Left kidney (tissue), 2 donors: ENCODE results near the gene TBC1D1. TPM values are rescaled to one million over a fixed set of nuclear protein-coding genes. Genes with fewer than 3 reads are reported as not detected.
"Not testable (repeated sequence)": the region's sequence is repeated elsewhere in the genome, so short reads cannot be mapped to it uniquely, and the experiment has no call there.

Experiments used
- DNase-seq: peaks from one replicate; pipeline ENCODE4 v3.0.0-alpha.2; 2013
- polyA plus RNA-seq: library from polyadenylated mRNA; unstranded; fragments of 120-200 nt; gene quantifications from one replicate; pipeline ENCODE4 v1.2.1, GENCODE V29; 2013; ENCODE audit not compliant: insufficient read length

Gene TBC1D1
- polyA plus RNA-seq, 1 donor = 197 TPM

DNA sequence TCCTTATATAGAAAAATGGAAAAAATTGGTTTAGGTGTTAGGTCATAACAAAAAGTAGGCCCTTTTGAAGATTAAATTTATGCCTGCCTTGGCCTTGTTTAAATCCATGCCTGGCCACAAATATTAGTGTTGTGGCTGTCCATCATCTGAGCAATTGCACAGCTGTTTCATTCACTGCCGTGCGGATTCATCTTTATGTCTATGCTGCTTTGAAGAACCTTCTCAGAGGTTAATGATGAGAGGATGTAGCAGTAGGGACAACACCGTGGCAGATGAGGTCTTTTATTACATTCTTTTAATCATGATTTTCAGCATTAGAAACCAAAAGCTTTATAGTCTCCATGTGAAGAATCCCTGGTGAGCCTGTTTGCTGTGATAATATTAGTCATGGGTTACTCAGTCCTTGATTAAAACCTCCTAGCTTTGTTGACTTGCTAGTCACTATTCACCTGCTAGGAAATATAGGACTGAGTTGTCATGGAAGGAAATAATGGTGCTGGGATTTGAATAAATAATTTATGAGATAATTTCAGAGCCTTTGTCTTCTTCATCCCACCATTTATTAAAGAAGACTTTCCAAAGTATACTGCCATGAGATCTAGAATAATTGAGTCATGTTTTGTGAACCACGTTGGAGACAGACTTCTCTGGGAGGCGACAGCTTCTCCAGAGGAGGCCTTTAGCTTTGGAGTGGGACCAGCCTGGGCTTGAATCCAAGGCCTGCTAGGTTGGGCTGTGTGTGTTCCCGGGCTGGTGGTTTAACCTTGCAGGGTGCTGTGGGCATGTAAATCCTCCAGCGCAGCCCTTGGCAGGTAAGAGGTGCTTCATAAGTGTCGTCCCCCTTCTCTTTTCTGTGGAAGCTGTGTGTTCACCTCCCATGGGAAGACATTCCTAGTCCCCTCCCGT lies 122.8 kb downstream of the TBC1D1 start:
- DNase-seq = no peak

DNA sequence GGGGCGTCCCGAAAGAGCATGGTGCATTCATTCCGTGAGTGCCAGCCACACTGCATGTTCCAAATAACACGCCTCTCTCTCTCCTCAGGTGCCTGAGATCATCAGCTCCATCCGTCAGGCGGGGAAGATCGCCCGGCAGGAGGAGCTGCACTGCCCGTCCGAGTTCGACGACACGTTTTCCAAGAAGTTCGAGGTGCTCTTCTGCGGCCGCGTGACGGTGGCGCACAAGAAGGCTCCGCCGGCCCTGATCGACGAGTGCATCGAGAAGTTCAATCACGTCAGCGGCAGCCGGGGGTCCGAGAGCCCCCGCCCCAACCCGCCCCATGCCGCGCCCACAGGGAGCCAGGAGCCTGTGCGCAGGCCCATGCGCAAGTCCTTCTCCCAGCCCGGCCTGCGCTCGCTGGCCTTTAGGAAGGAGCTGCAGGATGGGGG lies 123.6 kb downstream of the TBC1D1 start:
- no peak for DNase-seq

DNA sequence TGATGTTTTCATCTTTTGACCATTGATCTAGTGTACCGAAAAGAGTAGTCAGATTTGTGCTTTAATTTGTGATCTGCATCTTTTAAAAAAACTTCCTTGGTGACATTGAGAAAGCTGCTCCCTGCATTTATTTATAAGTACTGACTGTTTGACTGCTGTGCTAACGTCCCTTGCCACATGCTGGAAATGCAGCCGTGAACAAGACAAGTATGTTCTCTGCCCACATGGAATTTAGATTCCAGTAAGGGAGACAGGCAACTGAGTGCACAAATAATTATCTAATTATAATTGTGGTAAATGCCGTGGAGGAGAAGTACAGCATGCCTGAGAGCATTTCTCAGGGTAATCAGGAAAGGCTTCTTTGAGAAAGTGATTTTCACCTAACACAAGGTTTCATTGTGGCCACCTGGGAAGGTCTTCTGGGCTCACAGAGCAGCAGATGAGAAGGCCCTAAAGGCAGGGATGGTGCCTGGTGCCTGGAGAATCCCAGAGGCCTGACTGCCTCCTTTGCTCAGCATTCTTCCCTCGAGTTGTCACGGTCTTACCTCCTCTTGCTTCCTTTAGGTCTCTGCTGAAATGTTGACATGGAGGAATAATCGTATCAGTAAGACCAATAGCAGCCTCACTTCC lies 125.1 kb downstream of the TBC1D1 start:
- DNase-seq = no peak

DNA sequence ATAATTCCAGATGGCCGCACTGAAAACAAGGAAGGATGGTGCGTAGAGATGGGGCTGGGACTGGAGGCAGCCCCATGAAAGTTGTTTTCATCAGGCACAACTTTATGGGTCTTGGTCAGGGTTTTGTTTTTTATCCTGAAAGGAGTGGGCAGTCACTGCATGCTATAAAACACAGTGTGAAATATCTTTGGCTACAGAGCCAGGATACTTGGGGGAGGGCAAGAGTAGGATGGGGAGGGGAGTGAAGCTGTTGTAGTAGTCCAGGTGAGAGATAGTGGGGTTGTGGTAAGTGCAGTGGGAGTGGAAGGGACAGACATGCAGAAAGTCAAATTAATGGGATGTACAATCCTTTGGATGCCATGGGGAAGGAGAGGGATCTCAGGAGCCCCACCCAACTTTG lies 125.8 kb downstream of the TBC1D1 start:
- no peak for DNase-seq

DNA sequence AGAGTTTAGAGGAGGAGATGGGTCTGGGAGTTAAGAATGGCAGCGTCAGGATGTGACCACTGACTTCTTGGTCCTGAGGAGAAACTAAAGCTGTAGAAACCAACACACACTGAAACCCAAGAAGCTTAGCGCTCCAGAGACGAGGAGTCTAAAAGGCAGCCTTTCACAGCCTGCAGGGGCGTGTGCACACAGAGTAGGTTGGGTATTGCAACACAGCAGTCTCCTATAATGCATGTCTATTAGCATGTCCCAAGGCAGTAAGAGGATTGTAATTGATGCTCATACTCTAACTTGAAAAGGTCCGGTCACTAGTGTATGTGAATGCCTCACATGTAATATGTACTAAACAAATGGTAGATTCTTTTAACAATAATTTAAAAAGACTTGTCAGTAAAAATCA lies 126.7 kb downstream of the TBC1D1 start:
- no peak for DNase-seq

DNA sequence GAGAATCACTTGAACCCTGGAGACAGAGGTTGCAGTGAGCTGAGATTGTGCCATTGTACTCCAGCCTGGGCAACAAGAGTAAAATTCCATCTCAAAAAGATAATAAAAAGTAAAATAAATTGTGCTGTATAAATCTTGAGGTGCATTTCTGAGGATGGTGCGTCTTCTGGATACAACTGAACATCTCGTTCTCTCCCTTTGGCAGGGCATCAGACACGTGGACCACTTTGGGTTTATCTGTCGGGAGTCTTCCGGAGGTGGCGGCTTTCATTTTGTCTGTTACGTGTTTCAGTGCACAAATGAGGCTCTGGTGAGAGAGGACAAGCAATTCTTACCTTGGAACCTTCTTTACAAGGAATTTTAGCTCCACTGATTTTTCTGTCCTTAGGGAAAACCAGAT lies 129.5 kb downstream of the TBC1D1 start:
- no peak for DNase-seq

DNA sequence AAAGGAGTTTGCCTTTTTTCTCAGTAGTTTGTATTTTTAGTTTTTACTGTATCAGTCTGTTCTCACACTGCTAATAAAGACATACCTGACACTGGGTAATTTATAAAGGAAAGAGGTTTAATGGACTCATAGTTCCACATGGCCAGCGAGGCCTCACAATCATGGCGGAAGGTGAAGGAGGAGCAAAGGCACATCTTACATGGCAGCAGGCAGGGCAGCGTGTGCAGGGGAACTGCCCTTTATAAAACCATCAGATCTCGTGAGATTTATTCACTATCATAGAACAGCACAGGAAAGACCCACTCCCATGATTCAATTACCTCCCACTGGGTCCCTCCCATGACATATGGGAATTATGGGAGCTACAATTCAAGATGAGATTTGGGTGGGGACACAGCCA lies 130.1 kb downstream of the TBC1D1 start:
- not testable (repeated sequence) for DNase-seq

DNA sequence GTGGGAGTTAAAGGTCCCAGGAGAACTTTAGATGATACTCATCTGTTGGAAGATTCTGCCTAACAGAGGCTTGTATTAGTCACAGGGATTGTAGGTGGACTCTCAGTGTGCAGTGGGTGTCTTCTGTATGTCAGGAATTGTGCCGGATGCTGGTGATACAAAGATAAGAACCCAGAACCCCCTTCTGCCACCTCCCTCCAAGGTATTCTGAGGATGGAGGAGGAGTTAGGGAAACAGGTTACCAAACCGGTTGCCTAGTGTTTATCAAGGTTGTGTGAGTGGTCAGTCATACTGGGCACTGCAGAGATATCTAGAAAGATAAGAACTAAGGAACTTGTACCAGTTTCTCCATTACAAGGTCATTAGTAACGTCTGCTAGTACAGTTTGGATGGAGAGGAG lies 130.9 kb downstream of the TBC1D1 start:
- no peak for DNase-seq

DNA sequence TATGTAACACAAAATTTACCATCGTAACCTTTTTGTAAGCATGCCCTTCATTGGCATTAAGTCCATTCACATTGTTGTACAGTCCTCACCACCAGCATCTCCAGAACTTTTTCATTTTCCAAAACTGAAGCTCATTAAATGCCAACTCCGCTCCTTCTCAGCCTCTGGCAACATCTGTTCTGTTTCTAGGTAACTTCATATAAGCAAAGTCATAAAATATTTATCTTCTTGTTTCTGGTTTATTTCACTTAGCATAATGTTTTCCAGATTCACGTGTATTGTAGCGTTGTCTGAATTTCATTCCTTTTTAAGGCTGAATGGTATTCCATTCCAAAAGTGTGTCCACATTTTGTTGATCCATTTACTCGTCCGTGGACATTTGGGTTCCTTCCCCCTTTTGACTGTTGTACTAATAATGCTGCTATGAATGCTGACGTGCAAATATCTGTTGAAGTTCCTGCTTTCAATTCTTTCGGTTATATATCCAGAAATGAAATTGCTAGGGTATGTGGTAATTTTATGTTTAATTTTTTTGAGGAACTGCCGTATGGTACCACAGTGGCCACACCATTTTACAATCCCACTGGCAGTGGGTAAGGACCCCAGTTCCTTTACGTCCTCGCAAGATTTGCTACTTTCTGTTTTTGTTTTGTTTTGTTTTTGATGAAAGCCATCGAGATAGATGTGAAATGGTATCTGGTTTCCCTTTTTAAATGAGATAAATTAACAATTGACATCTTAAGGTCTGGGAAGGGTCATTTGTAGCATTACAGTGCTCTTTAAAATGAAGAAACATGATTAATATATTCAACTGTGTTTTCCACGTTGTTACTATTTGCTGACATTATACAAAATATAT lies 132.7 kb downstream of the TBC1D1 start:
- DNase-seq = no peak

DNA sequence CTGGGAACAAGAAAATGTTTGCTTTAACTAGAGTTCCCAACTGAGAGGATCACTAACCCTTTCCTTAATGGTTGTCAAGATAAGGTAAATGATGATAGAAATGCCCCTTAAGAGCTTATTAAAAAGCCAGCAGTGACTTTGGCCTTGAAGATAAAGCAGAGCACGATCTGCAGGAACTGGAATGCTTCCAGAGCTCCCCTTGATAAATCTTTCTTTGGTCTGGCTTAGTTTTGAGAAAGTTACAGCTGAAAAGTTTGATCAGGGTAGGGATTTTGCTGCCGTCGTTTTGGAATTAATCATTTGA lies 133.3 kb downstream of the TBC1D1 start:
- no peak for DNase-seq

DNA sequence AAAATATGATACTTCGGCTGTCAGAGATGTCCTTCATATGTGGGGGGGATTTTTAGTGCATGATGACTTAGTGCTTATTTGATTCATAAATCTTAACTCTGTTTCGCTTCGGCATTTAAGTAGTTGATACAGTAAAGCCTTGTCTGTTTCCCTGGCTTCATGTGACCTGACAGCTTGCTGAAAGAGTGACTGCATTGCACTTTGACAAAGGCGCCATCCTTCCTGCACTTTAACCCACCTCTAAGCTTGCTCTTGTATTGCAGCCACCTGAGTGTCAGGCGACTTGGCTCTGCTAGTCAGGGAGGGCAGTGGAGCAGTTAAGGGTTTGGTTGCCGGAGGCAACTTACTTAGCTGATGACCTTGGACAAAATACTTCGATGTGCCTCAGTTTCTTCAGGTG lies 134.8 kb downstream of the TBC1D1 start:
- DNase-seq = no peak

DNA sequence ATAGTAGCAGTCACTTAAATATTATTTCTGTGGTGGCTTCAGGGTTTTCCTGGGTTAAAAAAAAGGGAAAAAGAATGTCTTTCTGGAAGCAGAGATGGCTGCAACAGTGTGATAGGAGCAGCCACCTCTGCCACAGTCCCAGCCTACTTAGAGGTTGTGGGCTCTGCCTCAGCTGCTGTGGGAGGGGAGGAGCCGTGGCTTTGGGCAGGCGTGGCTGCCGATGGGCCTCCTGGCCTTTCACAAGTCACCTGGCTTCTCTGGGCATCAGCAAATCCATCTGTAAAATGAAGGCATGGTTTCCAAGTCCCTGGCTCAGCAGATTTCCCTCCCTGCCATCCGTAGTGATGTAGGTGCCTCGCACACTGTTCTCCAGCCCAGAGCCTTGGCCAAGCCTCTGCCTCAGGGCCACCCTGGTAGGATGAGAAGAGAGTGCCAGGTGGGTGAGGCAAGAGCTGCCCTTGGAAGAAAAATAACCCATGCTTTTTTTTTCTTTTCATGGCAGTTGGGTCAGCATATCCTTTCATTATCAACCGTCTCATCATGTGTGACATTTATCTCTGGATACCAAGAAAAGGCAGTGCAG lies 135.4 kb downstream of the TBC1D1 start:
- DNase-seq = no peak

DNA sequence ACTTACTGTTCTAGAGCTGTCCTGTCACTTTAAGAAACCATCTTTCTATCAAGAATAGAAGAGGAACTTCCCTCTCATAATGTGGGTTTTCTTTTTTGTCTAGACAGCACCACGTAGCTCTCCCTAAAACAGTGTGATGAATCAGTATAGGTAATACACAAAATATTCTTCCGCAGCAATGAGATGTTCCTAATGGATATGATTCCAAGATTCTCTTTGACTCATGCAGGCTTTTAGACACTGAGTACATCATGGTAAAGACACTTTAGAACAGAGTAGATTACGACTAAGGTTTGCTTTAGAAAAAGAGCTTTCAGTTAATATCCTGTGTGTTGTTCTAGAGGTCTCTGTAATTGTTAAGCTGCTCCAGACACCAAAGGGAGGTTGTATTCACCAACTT lies 139.1 kb downstream of the TBC1D1 start:
- no peak for DNase-seq

DNA sequence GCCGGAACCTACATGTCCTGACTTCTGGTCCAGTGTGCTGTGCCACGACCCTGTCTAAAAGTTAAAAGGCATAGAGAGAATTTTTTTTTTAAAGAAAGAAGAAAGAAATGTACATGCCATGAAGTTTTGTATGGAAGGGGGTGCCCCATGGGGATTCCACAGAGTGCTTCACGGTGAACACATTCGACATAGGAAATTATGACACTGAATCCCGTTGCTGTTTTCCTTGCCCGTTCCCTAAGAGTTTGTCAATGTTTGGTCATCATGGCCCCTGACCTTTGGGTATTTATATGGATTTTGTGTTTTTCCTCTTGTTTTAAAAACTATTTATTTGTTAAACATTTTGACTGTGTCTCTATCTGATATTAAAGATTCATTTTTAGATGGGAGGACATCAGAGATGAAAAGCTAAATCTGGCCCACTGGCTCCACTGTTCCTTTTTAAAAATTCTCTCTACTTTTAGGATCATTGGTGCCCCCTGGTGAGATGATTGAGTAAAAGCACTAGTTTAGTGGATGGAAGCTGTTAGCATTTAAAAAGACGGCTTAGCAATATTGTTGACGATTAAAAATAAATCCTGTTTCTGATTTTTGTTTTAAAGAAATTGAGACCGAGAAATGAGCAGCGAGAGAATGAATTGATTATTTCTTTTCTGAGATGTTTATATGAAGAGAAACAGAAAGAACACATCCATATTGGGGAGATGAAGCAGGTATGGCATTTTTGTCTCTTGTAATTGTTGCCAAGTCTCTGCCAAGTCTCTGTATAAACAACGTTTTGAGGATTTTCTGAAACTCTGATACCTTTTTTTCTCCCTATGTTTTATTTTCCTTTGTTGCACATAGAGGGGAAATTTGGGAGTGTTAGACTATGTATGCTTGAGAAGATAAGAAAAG lies 144.3 kb downstream of the TBC1D1 start:
- DNase-seq = peak; percentile 69

DNA sequence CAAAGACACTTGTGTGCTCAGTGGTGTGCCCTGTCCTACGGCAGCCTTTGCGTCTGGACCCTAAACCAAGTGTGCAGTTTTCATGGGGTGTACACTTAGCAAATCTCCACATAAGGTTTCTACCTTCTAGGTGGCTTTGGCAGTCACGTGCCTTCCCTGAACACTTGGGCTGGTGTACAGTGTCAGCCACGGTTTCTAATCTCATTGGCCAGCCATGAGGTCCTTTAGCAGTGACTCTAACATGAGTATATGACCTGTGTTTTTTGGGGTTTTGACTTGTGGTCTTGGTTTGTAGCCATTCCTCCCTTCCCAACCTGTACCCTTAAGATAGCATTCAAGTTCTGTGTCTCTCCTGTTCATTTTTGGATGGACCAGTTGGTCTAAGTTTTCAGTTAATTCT lies 145.7 kb downstream of the TBC1D1 start:
- no peak for DNase-seq

DNA sequence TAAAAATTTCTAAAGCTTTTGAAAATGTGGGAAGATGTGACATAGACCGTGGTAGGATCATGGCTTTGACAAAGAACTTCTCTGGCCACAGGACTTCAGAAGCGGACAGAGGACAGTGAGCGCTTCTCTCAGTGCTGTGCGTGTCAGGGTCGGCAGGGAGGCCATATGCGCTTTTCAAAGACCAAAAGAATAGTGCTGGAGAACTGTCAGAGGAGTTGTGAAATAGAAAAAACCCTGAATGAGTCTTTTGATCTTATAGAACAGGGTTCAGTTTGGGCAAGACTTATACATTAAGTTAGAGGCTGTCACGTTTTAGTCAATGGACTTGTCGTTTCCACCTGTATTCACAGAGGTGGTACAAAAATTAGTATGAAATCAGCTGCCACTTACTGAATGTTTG lies 146.7 kb downstream of the TBC1D1 start:
- DNase-seq = no peak

DNA sequence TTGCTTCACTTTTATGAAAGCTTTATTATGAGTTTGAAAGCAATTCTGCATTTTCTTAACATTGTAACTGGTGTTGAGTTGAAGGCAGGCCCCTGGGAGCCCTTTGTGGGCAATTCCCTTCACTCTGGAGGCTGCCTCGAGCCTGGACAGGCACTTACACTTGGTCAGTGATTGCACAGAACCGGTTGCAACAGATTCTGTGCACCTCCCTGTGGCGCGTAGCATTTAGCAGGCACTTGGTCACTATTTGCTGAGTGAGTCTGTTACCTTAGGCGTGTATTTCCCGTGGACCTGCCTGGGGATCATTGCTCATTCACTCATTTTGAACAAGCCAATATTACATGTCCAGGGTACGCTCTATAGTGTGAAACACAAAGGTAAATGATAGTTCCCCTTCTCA lies 149.7 kb downstream of the TBC1D1 start:
- no peak for DNase-seq

DNA sequence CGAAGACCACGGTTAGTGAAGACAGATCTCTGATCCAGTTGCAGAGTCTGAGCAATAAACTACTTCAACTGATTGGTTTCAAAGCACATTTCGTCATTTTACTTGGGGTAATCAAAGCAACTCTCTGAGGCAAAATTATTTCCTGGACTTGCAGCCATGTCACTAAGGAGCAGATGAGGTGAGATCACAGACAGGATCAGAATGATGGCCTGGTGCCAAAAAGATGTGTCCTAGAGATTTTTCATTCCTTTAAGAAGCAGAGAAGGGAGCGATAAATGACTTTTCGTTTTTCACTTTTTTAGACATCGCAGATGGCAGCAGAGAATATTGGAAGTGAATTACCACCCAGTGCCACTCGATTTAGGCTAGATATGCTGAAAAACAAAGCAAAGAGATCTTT lies 153.2 kb downstream of the TBC1D1 start:
- DNase-seq = no peak

DNA sequence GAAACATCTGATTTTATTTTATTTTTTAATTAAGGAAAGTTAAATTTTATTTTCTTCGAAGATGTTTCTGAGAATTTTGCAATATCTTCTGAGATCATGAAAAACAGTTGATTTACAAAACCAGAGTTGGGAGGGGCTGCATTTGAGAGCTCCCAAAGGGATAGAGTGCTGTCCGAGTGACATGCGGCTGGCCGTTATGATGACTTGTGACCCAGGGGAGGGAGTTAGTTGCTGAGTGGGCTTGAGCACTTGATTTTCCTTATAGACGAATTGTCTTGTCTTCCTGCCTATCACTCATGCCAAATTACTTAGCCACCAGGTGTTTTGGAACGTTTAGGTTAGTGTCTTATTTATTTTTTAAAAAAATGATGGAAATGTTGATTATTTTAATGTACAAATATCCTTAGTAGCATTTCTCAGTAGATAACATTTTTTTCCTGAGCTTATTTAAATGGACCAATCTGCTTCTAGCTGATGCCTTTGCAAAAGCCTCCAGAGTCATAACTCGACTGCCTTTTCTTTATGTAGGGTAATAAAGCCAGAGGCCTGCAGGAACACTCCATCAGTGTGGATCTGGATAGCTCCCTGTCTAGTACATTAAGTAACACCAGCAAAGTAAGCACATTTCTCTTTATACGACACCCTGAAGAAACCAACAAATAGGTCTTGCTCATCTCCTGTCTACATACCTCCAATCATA lies 154.6 kb downstream of the TBC1D1 start:
- DNase-seq = no peak

DNA sequence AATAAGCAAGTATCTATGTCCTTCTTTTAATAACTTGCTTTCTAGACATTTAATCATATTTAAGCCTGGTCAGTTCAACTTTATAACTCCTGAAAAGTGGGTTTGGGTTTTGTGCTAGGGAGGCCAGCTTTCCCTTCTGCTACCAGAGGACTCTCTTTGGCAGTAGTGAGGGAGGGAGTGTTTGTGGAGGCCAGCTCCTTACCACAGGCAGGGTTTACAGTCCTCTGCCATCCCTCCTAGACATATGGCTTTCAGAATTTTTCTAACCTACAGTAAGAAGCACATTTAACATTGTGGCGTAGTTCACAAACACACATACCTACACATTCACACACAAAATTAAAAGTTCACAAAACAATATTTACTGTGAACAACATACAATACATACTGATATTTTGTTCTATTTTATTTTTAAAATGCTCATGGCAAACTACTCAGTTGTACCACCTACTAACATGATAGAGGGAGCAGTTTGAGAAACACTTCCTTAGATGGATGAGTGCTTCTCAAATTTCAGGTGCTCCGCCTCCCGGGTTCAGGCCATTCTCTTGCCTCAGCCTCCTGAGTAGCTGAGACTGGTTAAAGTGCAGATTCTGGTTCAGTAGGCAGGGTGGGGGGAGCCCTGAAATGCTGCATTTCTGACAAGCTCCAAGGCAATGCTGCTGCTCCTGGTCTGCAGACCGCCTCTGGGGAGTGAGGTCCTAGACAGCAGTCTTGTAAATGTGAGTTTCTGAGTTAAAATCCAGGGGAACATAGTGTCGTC lies 156.0 kb downstream of the TBC1D1 start:
- DNase-seq = no peak
